Fibroblast of skin of left biceps (primary cell): ENCODE results near the gene RASGRP3.

Source experiments
- DNase-seq, 2 experiments: peaks; one replicate each; pipeline ENCODE4 v3.0.0-alpha.2; 2013; ENCODE audit warnings: low read depth in 2 of 2

Gene RASGRP3

DNA sequence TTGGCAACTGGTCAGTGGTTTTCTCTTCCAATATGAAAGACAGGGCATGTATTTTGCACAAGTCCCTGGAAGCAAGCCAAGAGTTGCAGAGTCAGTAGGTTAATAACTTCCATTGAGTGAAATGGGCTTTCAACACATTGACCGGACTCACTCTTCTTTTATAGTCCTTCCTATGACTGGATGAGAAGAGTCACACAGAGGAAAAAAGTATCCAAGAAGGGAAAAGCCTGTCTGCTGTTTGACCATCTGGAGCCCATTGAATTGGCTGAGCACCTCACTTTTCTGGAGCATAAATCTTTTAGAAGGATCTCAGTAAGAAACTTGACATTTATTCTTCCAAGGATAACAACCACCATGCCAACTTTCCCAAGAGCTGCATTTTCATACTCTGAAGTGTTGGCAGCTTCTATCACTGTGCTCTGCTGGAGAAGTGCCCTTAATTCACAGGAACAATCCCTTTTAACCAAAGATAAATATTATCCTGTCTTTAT is 45.4 kb downstream of the RASGRP3 start:
- DNase-seq, result peak; percentile 68 to 72

DNA sequence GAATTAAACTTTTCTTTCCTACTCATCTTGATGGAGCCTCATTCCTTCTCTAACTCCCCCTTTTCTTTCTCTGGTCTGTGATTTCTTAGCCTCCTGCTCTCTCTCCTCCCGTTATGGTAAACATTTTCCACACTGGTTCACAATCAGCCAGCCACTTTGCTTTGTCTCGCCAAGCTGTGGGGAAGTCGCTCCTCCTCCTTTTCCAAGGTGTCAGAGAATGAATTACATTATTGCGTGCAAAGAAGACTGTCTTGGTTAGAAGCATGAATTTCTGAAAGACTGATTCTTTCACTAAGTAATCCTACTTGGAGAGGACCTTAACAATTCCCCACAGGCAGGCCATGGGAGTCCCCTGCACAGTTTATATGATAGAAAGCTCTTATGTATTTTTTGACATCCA is 46.1 kb downstream of the RASGRP3 start:
- DNase-seq, result no peak

DNA sequence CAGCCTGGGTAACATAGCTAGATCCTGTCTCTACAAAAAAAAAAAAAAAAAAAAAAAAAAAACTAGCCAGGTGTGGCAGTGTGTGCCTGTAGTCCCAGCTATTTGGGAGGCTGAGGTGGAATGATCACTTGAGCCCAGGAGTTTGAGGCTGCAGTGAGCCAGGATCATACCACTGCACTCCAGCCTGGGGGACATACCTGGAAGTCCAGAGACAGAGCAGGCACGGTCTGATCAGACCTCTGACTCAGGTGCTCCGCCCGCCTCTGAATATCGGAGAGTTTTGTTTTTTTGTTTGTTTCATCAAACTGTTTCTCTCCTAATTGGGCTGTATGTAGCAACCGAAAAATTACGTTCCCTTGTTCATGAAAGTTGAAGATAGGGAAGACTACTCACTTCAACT is 49.2 kb downstream of the RASGRP3 start:
- no peak for DNase-seq

DNA sequence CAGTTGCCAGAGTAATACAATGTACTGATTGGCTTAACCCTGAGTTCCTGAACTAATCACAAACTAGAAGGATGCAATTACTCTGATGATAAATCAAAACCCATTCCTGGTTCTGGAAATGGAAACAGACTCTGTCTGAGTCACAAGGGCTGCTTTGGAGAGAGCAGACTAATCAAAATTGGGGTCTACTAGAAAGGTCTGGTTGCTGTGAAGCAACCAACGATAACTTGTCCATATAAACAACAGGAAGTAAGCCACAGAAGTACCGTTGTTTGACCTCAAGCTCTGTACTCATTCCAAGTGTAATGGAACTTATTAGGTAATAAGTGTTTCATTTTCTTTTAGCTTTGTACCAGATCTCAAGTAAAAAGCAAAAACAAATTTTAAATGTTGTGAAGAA is 49.7 kb downstream of the RASGRP3 start:
- DNase-seq, result no peak

DNA sequence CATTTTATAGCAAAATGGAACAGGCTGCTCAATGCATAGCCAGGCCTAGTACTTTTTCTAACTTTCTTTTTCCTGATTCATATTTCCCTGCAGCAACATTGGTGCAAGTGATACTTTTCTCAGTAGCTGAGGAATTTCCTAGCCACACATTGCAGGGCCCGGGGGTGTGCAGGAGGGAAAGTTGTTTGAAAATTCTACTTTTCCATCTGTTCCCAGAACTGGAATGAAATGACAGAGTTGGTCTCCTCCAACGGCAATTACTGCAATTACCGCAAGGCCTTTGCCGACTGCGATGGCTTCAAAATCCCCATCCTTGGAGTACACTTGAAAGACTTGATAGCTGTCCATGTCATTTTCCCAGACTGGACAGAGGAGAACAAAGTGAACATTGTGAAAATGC is 50.5 kb downstream of the RASGRP3 start:
- no peak for DNase-seq

DNA sequence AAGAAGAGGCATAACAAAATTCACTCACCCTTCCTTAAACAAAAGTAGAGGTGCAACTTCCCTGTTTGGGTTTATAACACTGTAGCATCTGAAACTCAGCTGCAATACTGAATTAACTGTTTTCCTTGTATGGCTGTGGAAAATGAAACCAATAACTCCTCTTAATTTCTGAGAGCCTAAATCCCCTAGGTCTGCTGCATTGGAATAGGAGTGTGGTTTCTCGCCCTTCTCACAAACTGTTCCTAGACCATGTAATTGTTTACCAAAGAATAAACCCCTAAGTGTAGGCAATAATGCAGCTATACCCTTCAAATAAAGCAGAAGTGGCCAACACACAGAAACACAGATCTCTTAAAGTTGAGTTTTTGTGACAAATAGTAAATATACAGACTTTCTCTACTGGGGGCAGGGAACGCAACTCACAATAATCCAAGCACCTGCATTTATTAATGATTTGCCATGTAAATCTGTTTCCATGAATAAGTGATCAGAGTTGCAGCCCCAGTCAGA is 52.0 kb downstream of the RASGRP3 start:
- no peak for DNase-seq

DNA sequence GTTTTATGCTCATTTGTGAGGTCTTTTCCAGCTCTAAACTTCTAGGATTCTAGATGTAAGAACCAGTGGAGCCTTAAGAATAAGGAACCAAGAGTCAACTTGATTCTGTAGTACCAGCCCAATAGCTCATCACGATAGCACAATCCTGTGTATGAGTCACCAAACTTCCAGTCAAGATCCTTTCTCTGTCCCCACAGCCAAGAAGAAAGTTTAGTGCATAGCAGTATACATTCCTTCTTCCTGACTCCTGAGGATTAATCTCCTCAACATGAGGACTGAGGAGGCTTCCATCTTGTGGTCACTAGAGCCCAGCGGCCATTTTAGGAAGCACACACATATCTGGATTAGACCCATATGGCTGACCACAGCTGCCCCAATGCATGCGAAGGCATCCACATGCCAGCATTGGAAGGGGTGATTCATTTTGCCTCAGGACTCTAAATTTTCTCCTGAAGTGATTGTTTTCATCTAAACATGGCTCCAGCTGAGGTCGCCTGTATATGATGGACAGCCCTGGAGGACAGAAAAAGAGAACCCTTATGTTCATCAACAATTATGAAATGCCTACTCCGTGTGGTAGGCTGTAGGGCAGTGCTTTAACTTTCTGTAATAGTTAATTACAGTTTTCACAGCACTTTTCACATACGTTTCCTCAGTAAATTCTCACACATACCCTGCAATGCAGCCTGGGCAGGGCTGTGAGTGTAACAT is 53.5 kb downstream of the RASGRP3 start:
- DNase-seq, result peak; percentile 89 to 91

DNA sequence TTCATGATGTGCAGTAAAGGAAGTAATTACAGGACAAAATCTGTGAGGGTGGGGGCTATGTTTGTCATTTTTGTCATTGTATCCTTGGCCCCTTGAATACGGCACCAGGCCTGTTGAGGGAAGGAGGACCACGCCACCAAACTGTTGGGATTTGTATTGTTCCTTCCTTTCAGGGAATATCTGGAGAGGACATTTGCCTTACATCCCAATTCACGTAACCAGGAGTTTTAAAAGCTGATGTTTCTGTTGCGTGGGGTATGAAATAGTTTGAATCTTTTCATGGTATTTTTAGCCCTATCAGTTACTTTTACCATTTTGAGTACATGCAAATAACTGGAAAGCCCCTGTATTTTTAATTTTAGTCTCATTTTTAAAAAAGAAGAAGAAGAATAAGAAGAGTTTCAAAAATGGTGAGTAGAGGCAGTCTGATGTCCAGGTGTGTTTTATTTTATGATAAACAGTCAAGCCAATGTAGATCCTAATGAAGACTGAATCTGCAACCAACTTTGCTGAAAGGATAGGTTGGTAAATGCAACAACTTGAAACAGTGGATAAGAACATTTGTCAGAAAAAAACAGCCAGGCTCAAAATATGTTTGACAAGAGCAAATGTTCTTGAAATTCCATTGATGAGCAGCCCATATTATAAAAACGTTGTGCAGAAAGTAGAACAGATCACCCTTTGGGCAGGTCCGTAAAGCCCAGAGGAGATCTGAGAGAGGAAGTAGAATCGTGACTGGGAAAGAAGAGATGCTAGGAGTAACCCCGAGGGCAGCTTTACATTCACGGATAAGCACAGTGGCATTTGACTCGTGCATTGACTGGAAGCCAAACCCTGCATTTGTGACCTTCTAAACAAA is 54.5 kb downstream of the RASGRP3 start:
- no peak for DNase-seq

DNA sequence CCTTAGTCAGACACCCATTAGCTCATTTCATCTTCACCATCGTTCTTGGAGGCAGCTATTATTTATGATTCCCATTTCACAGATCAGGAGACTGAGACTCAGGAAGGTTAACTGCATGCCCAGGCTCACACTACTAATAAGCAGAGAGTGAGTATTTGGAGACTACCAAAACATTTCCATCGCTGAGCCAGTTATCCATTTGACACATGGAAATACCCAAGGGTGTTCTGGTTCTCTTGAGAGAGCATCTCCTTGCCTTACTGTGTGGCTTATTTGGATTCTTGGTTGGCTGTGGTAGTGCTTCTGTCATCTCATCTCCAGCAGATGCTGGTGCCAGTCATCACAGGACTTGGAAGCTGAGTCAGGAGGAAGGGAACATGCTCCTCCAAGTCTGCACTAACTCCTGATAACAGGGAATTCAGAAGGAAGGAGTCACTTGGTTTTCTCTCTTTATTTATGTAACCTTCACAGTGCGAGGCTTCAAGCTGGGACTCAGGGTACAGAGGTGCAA is 55.2 kb downstream of the RASGRP3 start:
- DNase-seq, result no peak

DNA sequence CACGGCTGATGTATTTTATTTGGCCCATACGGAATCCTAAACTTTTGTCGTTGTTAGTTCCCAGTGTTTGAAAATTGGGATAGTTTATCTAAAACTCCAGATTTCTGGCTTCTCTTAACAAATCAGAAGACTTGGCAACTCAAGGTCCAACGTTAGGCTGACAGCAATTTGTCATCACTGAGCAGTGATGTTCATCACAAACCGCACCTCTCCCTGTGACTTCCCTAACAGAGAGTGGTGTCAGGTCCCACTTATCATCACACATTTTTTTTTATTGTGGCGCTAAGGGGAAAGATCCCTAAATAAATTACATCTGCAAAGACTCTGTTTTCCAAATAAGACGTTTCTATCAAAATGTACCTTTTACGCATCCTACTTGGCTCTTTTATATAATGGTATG is 55.7 kb downstream of the RASGRP3 start:
- DNase-seq, result no peak

DNA sequence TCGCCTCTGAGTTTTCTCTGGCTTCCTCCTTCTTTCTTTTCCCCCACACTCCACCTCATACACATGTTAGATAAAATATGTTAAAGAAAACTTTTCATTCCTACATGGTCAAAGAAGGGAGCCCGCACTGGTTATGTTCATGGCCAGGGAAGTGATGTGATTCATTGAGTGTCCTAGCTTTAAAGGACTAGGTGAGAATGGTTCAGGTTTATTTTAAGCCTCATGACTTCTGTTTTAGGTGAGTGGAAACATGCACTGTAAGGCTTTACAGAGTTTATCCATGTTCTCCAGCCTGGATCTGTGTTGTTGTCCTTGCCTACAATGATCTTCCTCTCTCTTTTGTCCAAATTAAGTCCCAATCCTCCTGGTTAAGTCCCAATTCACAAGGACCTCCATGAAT is 56.5 kb downstream of the RASGRP3 start:
- no peak for DNase-seq

DNA sequence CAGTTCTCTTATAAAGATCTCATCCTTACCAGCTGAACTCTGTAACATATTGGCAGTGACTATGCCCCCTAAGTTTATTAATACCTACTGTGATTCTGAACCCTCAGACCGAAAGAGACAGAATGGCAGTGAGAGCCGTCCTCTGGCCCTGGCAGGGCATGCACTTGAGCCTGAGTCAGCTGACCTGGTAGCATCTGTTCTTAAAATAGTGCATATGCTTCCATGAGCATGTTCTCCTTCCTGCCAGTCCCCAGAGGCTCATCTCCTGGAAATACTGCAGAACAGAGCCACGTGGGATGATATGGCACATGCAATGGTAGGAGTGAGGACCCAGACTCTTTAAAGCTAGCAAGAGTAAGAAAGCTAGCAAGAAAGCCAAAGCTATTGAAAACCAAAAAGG is 59.0 kb downstream of the RASGRP3 start:
- no peak for DNase-seq

DNA sequence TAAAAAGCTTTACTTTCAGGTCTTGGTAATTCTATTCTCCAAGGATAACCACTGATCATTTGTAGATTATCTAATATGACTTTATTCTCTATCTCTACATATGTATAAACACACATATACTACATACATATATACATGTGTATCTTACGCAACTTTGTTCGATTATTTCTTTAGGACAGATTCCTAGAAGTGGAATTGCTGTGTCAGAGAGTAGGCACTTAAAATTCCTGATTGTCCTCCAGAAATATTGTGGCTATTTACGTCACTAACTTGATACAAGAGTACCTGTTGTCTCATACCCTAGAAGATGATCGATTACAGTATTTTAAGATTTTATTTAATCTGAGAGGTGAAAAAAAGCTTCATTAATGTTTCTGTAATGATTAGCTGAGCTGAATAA is 64.8 kb downstream of the RASGRP3 start:
- DNase-seq, result no peak

DNA sequence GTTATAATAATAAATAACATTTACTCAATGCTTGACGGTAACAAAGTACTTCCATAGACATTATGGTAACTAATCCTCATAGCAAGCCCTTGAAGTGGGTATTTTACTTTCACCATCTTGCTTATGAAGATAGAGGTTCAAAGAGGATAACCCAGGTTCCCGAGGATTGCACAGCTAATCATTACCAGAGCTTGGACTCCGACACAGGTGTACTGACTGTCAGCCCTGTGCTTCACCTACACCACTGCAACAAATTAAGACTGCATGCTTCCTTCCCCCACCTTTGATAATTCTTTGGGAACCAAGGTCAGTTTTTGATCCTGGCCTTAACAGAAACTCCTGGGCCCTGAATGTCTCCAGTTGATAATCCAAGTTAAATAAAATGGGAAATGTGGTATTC is 73.8 kb downstream of the RASGRP3 start:
- no peak for DNase-seq

DNA sequence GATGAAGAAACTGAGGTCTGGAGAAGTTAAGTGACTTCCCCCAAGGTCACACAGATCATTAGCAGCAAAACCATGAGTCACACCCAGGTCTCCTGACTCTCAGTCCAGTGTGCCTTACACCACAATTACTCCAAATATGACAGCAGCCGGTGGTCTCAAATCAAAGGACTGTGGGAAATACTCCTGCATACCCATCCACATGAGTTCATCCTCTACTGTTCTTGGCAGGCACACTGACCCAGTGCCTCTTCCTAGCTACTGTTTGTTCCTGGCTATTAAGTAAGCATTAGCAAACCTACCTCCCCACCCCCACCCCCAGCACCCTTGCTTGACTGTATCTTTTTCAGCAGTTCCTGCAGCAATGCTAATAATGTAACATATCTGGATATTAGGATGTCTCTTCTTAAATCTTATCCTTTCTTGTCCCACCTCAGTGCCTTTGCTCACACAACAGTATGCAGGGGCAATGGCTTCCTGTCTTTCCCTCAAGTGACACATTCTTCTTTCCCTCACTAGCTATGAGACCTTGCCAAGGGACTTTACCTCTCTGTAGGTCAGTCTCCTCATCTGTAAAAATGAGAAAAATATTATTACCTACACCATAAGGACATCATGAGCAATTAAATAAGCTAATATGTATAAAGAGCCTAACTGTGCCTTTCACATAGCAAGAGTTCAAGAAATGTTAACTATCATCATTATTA is 76.5 kb downstream of the RASGRP3 start:
- no peak for DNase-seq

DNA sequence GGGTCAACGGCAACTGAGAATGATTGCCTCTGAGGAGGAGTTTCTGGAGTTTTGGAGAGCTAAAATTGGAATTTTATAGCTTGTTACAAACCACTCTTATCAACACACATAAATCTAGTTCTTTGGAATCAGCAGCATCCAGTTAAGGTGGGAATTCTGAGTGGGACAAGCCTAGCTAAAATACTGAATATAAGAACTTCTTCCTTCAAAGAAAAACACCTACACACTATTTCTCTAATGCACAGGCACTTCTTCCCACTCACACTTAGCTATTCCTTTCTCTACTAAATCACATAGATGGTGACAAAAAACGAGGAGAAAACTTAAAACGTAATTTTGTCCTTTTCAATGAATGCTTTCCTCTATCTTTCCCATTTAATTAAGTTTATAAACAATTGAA is 79.2 kb downstream of the RASGRP3 start:
- no peak for DNase-seq

DNA sequence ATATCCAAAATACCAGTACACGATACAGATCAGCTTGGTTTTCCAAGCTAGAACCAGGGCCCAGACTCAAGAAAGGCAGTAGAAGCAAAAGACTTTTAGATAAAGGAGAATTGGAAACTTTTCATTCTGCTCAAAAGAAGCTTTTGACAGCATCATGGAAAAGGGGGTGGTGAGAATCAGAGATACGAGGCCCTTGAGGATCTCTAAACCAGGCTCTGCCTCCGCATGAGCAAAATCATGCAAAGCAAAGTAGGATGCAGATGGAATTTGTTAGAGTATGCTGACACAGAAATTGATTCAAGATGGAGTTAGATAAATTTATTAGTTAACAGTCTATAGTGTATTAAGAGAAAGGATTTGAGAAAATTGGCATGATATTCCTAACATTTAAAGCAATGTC is 82.9 kb downstream of the RASGRP3 start:
- DNase-seq, result no peak

DNA sequence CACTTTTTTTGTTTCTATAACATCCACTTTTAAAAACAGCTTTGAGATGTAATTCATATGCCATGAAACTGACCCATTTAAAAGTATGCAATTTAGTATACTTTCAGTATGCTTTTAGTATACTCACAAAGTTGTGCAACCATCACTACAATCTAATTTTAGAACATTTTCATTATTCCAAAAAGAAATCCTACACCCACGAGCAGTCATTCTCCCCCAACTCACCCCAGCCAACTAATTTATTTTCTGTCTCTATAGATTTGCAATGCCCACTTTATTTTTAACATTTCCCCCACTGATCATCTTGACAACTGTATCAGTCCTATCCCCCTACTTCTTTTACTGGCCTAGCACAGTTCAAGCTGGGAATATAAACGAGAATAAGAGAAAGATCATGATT is 83.6 kb downstream of the RASGRP3 start:
- DNase-seq, result no peak

DNA sequence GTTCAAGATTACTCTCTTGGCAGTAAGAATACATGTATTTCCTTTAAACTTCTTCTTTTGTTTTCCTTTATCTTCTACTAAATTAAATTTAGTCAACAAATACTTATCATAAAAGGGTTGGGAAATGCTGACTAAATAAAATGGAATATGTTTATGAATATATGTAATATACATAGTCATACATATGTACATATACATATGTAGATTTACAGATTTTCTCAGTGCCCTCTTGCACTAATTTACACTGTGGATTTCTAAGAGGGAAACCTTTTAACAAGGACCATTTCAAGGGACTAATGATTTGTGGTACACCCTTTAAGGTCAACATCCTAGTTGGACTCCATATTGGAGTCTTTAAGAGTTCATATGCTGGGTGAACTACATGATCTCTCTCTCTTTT is 85.4 kb downstream of the RASGRP3 start:
- DNase-seq, result no peak

DNA sequence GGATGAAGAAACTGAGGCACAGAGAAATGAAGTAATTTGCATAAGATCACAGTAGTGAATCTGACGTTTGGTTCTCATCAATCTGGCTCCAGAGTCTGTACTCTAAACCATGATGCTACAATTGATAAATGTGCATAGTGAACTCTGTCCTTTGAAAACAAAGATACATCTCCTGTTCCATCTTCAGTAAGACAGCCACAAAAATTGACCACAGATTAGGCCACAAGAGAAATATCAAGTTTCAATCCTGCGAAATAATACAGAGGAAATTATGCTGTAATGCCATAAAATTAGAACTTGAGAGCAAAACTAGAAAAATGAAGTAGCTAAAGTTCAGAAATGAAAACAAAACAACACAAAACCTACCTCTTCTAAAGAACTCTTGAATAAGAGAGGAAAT is 94.2 kb downstream of the RASGRP3 start:
- DNase-seq, result no peak

DNA sequence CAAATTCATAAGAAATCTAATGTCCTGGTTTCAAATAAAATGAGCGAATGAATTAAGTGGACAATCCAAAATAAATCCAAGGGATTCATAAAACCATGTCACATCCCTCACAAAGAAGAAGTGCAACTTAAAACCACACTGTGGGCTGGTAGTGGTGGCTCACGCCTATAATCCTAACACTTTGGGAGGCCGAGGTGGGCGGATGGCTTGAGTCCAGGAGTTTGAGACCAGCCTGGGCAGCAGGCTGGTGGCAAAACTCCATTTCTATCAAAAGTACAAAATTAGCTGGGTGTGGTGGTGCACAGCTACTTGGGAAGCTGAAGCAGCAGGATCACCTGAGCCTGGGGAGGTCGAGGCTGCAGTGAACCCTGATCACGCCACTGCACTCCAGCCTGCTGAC is 97.2 kb downstream of the RASGRP3 start:
- no peak for DNase-seq

DNA sequence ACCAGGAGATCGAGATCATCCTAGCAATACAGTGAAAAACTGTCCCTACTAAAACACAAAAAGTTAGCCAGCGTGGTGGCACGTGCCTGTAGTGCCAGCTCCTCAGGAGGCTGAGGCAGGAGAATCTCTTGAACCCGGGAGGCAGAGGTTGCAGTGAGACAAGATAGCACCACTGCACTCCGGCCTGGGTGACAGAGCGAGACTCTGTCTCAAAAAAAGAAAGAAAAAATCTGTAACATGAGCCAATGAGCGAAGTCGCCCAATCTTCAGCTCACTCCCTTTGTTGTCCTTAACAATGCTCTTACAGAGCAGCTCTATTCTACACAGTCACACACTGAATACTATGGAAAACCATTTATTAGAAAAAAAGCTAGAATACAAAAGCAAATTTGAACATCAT is 100.6 kb downstream of the RASGRP3 start:
- no peak for DNase-seq
